PC-9 (cell line): ENCODE results near the gene NCLN.

Source experiments
- CTCF ChIP-seq: fragments of 200-600 bp; sonication (generic); conservative IDR thresholded peaks from 2 replicates; pipeline ENCODE4 v1.6.1; 2017; ENCODE audit warnings: mixed run types, antibody characterized with exemption, mild to moderate bottlenecking, moderate library complexity
- EZH2 ChIP-seq: fragments of 200-600 bp; sonication (generic); IDR thresholded peaks from 2 replicates; pipeline ENCODE4 v1.8.0; 2017; ENCODE audit warnings: antibody characterized with exemption, low read depth

DNA sequence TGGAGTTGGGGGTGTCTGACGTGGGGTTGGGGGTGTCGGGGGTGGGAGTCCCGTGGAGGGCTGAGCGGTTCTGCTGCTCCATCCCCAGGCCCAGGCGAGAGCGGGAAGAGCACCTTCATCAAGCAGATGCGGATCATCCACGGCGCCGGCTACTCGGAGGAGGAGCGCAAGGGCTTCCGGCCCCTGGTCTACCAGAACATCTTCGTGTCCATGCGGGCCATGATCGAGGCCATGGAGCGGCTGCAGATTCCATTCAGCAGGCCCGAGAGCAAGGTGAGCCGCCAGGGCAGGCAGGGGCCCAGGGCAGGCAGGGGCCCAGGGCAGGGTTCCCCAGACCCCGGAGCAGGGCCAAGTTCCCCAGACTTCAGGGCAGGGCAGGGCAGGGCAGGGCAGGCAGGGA is 37.2 kb upstream of the NCLN start:
- no peak for TF ChIP-seq CTCF
- no peak for TF ChIP-seq EZH2
